Measurements from ENCODE around the gene APOL4. TPM values are rescaled to one million over a fixed set of nuclear protein-coding genes. Genes with fewer than 3 reads are reported as not detected.
A peak's percentile ranks its signal among the peaks of the same experiment; 100 is the strongest.
"Not testable (repeated sequence)": the region's sequence is repeated elsewhere in the genome, so short reads cannot be mapped to it uniquely, and the experiment has no call there.

The APOL4 gene, protein sequence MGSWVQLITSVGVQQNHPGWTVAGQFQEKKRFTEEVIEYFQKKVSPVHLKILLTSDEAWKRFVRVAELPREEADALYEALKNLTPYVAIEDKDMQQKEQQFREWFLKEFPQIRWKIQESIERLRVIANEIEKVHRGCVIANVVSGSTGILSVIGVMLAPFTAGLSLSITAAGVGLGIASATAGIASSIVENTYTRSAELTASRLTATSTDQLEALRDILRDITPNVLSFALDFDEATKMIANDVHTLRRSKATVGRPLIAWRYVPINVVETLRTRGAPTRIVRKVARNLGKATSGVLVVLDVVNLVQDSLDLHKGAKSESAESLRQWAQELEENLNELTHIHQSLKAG
- 1 to 10 TPM in 4 of 6 experiments, not detected in 2; 1.1 to 1.6 (median 1.4) TPM for total RNA-seq
- long read RNA-seq: 0 reads

DNA sequence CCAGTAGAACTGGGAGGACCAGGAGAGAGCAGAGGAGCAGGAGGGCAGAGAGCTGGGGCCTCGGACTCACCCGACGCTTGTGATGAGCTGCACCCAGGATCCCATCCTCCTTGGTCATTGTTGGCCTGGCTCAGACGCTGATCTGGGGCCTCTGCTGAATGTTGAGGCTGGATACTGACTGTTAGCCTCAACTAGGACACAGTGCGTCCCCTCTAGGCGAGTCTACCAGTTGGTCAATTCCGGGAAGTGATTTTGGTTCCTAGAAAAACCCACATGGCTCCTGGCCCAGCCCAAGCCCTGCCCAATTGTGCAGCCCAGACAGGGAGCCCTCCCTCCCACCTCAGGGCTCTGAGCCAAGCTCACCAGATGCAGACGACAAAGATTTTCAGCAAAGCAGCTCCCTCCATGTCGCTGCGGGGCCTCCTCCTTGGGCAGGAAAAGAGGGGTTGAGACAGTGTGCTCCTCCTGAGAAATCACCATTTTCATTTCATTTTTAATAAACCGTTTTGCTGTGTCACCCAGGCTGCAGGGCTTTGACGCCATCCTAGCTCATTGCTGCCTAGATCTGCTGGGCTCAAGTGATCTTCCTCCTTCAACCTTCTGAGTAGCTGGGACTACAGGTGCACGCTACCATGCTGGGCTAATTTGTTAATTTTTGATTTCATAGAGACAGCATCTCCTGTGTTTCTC is at the start of gene APOL4:
Gene APOL4, minus strand, starts transcription at position 180 of the 690 bp plus-strand sequence. Its CDS starts 75 bp downstream, at position 105.
- Histone ChIP-seq H3K27me3 (no peaks in the 10 kb centered on the region), H3K4me3 (no peak within 1 kb of the TSS), H3K27ac (no peak within 1 kb of the TSS), H3K9me3 (no peaks in the 10 kb centered on the region), H3K36me3 (no peaks in the 10 kb centered on the region), H3K4me1 (peaks cover 0 to 26% (median 11%) of the 10 kb centered on the region in 4 donors)
- DNase-seq (no peak), ATAC-seq (peak; percentile 12 to 41 (median 27))
- intact Hi-C loops (cut with DNase I): no loop called here
- TF ChIP-seq POLR2A (IDR thresholded peaks at IDR 0.05): no peak
- TF ChIP-seq, protein P1, sequence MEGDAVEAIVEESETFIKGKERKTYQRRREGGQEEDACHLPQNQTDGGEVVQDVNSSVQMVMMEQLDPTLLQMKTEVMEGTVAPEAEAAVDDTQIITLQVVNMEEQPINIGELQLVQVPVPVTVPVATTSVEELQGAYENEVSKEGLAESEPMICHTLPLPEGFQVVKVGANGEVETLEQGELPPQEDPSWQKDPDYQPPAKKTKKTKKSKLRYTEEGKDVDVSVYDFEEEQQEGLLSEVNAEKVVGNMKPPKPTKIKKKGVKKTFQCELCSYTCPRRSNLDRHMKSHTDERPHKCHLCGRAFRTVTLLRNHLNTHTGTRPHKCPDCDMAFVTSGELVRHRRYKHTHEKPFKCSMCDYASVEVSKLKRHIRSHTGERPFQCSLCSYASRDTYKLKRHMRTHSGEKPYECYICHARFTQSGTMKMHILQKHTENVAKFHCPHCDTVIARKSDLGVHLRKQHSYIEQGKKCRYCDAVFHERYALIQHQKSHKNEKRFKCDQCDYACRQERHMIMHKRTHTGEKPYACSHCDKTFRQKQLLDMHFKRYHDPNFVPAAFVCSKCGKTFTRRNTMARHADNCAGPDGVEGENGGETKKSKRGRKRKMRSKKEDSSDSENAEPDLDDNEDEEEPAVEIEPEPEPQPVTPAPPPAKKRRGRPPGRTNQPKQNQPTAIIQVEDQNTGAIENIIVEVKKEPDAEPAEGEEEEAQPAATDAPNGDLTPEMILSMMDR (IDR thresholded peaks at IDR 0.05): no peak
- WGBS (ENCODE audit: insufficient coverage, low coverage, low lambda C conversion rate, missing lambda C conversion rate): 38% methylated on average over 3 of the region's 13 CpGs

DNA sequence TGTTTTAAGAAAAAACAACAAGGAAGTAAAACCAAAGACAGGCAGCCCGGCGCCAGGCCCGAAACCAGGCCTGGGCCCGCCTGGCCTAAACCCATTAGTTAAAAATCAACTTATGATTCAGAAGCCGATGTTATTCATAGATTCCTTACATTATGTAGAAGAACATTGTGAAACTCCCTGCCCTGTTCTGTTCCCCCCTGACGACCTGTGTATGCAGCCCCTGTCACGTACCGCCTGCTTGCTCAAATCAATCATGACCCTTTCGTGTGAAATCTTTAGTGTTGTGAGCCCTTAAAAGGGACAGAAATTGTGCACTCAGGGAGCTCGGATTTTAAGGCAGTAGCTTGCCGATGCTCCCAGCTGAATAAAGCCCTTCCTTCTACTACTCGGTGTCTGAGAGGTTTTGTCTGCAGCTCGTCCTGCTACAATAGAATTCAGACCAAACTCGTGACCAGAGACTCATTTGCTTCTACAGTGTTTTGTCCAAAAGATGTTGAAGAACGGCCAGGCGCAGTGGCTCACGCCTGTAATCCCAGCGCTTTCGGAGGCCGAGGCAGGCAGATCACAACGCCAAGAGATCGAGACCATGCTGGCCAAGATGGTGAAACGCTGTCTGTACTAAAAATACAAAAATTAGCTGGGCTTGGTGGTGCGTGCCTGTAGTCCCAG is 48.8 kb upstream of the APOL4 start:
- H3K4me3 ChIP-seq; H3K27me3 ChIP-seq; intact Hi-C loops (cut with DNase I): not testable (repeated sequence)

DNA sequence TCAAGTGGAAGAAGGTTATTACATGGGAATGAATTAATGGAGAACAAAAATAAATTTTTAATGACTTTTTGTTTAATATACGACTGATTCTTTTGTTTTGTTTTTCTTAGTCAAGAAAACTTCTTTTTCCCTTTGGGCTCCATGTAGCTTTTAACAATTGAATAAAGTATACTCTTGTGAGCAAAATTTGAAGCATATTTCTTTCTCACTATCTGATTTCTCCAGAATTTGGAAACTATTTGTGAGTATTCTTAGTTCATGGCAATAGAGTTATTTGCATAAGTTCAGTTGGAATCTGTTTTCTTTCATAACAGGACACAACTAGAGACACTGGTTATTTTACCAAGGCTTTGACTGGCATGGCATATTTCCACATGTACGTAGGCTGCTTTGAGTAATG is 47.6 kb upstream of the APOL4 start:
- Histone ChIP-seq H3K9me3 (no peaks in the 10 kb centered on the region), H3K27ac (peak overlapping the region in 2 of 3 donors; percentile 30 to 67), H3K36me3 (no peaks in the 10 kb centered on the region), H3K27me3 (no peaks in the 10 kb centered on the region), H3K4me1 (peaks cover 0 to 35% (median 1%) of the 10 kb centered on the region in 4 donors), H3K4me3 (no peak overlapping the region)
- DNase-seq (no peak), ATAC-seq (no peak)
- TF ChIP-seq, protein P1 (IDR thresholded peaks at IDR 0.05): no peak
- no peak for TF ChIP-seq POLR2A (IDR thresholded peaks at IDR 0.05)
- intact Hi-C loops (cut with DNase I): no loop called here
- WGBS (ENCODE audit: insufficient coverage, low coverage, low lambda C conversion rate, missing lambda C conversion rate): 86% methylated on average over 1 of the region's 2 CpGs

More for the DNA sequence above, 48.8 kb upstream of the APOL4 start:
- not testable (repeated sequence) for H3K36me3 ChIP-seq, H3K9me3 ChIP-seq, ATAC-seq
- peak overlapping the region in 2 of 3 donors; percentile 30 to 67 for H3K27ac ChIP-seq
- peaks cover 0 to 45% (median 4%) of the 10 kb centered on the region in 4 donors for H3K4me1 ChIP-seq
- WGBS (ENCODE audit: insufficient coverage, low coverage, low lambda C conversion rate, missing lambda C conversion rate): 58% methylated on average over 24 of the region's 24 CpGs
- peak in 1 of 3 donors; percentile 78 for DNase-seq

DNA sequence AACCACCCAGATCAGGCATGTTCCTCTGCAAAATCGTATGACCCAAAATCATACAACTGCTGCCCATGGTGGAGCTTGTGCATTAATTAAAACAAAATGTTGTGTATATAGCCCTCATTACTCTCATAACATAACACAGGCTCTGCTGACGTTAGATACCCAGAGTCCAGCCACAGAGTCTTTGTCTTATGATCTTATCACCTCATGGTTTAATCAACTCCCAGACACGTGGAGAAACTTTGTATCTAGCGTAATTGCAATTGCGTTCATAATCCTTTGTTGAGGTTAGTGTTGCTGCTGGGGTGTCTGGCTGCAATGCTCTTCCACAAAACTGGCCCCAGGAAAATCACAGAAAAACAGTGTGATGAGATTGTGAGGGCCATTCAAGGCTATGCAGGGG is 46.3 kb upstream of the APOL4 start:
- intact Hi-C loops (cut with DNase I): no loop called here
- no peak overlapping the region for H3K4me3 ChIP-seq
- ATAC-seq: no peak

DNA sequence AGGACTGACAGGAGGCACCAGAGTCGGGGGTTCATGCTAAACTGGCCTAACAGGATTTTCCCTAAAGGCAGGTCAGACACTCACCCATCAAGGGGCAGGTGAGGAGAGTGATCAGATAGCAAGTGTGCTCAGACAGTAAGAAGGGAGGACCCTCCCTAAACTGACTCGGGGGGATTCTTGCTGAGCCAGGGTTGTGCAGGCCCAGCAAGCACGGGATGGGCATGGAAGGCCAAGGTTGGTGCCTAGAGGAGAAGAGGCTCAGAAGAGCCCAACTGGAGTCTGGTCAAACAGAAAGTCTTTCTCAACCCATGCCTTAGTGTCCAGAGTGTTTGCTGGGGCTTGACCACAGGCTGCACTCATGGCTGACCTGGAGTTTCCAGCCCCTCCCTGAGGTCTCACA is 45.1 kb upstream of the APOL4 start:
- no peaks in the 10 kb centered on the region for H3K36me3 ChIP-seq
- no peak for DNase-seq
- no peaks in the 10 kb centered on the region for H3K27me3 ChIP-seq
- TF ChIP-seq, protein P1 (IDR thresholded peaks at IDR 0.05): no peak
- TF ChIP-seq POLR2A (IDR thresholded peaks at IDR 0.05): no peak
- H3K4me3 ChIP-seq: no peak overlapping the region
- peak in 1 of 4 donors; percentile 16 for ATAC-seq
- 100% methylated on average over 1 of the region's 3 CpGs for WGBS (ENCODE audit: insufficient coverage, low coverage, low lambda C conversion rate, missing lambda C conversion rate)
- peak overlapping the region in 1 of 3 donors; percentile 26 for H3K27ac ChIP-seq
- peaks cover 0 to 28% (median 0%) of the 10 kb centered on the region in 4 donors for H3K4me1 ChIP-seq
- no peaks in the 10 kb centered on the region for H3K9me3 ChIP-seq
- intact Hi-C loops (cut with DNase I): no loop called here

More for the DNA sequence above, 46.3 kb upstream of the APOL4 start:
- Histone ChIP-seq H3K36me3 (no peaks in the 10 kb centered on the region), H3K27ac (no peak overlapping the region), H3K9me3 (no peaks in the 10 kb centered on the region), H3K4me1 (peaks cover 0 to 32% (median 0%) of the 10 kb centered on the region in 4 donors), H3K27me3 (no peaks in the 10 kb centered on the region)
- TF ChIP-seq POLR2A (IDR thresholded peaks at IDR 0.05): no peak
- WGBS (ENCODE audit: insufficient coverage, low coverage, low lambda C conversion rate, missing lambda C conversion rate): 55% methylated on average over 5 of the region's 5 CpGs
- no peak for DNase-seq
